OCI-LY3 (cell line): ENCODE results near the gene FGG.
"Not testable (repeated sequence)": the region's sequence is repeated elsewhere in the genome, so short reads cannot be mapped to it uniquely, and the experiment has no call there.

Experiments
- CTCF ChIP-seq: fragments of 200-600, 300-600 bp; sonication (generic); IDR thresholded peaks from 2 replicates; pipeline ENCODE4 v1.5.1; 2014; ENCODE audit warnings: antibody characterized with exemption, low read length, low read depth
- EZH2phosphoT487 ChIP-seq: fragments of 200-600 bp; shearing (Covaris generic); IDR thresholded peaks from 2 replicates; pipeline ENCODE4 v1.6.1; 2018; ENCODE audit warnings: antibody characterized with exemption, mixed run types, low read depth

DNA sequence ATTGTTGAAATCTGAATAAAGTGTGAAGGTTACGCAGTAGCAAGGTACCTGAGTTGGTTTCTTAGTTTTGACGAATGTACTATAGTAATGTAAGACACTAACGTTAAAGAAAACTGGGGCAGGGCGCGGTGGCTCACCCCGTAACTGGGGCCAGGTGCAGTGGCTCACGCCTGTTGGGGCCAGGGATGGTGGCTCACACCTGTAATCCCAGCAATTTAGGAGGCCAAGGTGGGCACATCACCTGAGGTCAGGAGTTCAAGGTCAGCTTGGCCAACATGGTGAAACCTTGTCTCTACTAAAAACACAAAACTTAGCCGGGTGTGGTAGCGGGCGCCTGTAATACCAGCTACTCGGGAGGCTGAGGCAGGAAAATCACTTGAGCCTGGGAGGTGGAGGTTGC, 15.2 kb downstream of the FGG start:
- TF ChIP-seq CTCF, EZH2phosphoT487: not testable (repeated sequence)
